ENCODE data around the gene SHOC2.

Gene SHOC2

DNA sequence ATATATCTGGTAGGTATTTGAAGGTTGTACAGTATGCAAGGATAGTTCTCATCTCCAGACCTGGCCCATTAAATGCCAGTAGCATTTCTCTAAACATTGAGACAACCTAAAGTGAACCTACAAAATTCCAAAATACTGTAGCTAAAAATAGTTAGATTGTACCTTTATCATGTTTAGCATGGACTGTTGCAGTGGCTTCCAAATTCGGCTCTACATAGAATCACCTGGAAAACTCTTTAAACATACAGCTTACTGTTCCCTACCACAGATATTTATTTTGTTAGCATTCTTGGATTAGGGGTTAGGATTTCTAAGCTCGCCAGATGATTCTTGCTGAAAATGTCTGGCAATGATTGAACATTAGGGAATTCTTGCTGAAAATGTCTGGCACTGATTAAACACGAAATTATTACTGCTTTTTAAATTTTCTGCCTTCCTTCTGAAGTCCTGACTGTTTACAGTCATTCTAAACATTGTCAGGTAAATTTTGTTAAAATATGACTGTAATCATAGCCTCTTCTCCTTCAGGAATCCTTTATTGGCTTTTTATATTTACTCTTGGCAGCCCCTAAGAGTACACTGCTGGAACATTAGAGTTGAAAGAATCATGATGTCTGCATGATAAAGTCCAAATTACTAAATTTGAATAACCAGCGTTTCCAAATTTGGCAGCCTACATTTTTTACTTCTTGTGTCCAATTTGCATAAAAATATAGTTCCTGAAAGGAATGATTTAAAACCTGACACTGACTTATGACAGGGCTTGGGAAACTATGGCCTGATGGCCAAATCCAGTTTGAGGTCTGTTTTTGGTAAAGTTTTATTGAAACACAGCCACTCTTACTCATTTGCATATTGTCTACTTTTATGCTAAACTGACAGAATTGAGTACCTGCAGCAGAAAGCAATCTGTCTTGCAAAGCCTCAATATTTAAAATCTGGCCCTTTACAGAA lies 40.3 kb downstream of the SHOC2 start:
- H3K9me3 ChIP-seq (ENCODE audit: control insufficient read depth in 1 of 2, low read length in 2 of 2) = no peaks in the 10 kb centered on the region
- H3K27me3 ChIP-seq (ENCODE audit: low read depth, low read length) = no peaks in the 10 kb centered on the region
- H3K27ac ChIP-seq (ENCODE audit: low read length) = no peak overlapping the region
- peaks cover 0 to 28% of the 10 kb centered on the region in 2 donors for H3K4me1 ChIP-seq (ENCODE audit: control insufficient read depth in 1 of 2, insufficient read depth in 2 of 2, low read length in 2 of 2)
- H3K36me3 ChIP-seq (ENCODE audit: control insufficient read depth in 1 of 2, insufficient read depth in 2 of 2, low read length in 2 of 2) = no peaks in the 10 kb centered on the region
- no peak overlapping the region for H3K4me3 ChIP-seq (ENCODE audit: low read depth in 1 of 2, low read length in 2 of 2)

DNA sequence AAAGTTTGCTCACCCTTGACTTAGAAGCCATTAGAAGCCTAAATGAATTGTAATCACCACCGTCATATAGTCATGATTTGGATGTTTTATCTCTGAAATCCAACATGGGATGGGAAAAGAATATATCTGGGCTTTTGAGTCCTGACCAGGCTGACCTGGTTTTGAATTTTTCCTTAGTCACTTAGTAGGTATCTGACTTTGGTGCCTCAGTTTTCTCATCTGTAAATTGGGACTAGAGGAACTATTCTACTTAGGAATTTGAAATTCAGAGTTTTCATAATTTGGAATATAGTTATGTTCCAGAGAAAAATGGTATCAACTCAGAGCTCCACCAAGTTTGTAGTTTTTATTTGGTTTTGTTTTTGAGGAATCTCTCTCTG lies 40.9 kb downstream of the SHOC2 start:
- Histone ChIP-seq H3K4me3 (ENCODE audit: low read depth in 1 of 2, low read length in 2 of 2) (no peak overlapping the region), H3K27me3 (ENCODE audit: low read depth, low read length) (no peaks in the 10 kb centered on the region), H3K4me1 (ENCODE audit: control insufficient read depth in 1 of 2, insufficient read depth in 2 of 2, low read length in 2 of 2) (peaks cover 0 to 28% of the 10 kb centered on the region in 2 donors), H3K36me3 (ENCODE audit: control insufficient read depth in 1 of 2, insufficient read depth in 2 of 2, low read length in 2 of 2) (no peaks in the 10 kb centered on the region), H3K9me3 (ENCODE audit: control insufficient read depth in 1 of 2, low read length in 2 of 2) (no peaks in the 10 kb centered on the region), H3K27ac (ENCODE audit: low read length) (no peak overlapping the region)

DNA sequence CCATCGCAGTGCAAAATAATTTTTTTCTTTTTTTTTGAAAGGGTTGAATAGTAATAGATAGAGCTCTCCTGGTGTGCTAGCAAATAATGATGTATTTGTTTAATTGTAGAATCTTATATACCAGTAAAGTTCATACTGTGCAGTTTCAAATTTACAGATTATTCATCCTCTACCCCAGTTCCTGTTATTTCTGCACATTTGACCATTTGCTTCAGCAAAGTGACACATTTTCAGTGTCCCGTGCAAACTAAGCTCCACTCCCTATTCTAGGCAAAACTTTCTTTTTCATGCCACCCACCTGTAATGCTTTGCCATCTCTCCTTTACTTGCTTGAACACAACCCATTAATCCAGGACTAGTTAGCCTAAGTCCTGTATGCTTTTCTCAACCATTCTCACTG lies 43.0 kb downstream of the SHOC2 start:
- no peaks in the 10 kb centered on the region for H3K27me3 ChIP-seq (ENCODE audit: low read depth, low read length)
- no peak overlapping the region for H3K27ac ChIP-seq (ENCODE audit: low read length)
- H3K4me1 ChIP-seq (ENCODE audit: control insufficient read depth in 1 of 2, insufficient read depth in 2 of 2, low read length in 2 of 2) = peaks cover 0 to 31% of the 10 kb centered on the region in 2 donors
- H3K4me3 ChIP-seq (ENCODE audit: low read depth in 1 of 2, low read length in 2 of 2) = no peak overlapping the region
- H3K36me3 ChIP-seq (ENCODE audit: control insufficient read depth in 1 of 2, insufficient read depth in 2 of 2, low read length in 2 of 2) = no peaks in the 10 kb centered on the region
- no peaks in the 10 kb centered on the region for H3K9me3 ChIP-seq (ENCODE audit: control insufficient read depth in 1 of 2, low read length in 2 of 2)

DNA sequence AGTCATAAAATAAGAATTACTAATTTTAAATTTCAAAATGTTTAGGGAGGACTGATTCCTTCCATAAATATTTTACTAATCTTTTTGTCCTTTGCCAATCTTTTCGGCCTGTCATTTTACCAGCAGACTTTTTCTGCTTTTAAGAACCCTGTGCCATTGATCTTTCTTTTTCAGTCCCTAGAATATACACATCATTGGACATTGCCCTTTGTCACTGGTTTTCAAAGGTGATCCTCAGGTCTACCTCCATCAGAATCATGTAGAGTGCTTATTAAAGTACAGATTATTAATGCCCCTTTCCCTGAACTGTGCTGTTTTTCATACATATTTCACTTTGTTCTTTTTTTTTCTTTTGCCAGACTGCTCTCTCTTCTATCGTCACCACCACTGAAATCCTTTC lies 43.8 kb downstream of the SHOC2 start:
- Histone ChIP-seq H3K4me1 (ENCODE audit: control insufficient read depth in 1 of 2, insufficient read depth in 2 of 2, low read length in 2 of 2) (peaks cover 0 to 27% of the 10 kb centered on the region in 2 donors), H3K9me3 (ENCODE audit: control insufficient read depth in 1 of 2, low read length in 2 of 2) (no peaks in the 10 kb centered on the region), H3K27me3 (ENCODE audit: low read depth, low read length) (no peaks in the 10 kb centered on the region), H3K27ac (ENCODE audit: low read length) (no peak overlapping the region), H3K4me3 (ENCODE audit: low read depth in 1 of 2, low read length in 2 of 2) (no peak overlapping the region), H3K36me3 (ENCODE audit: control insufficient read depth in 1 of 2, insufficient read depth in 2 of 2, low read length in 2 of 2) (no peaks in the 10 kb centered on the region)

DNA sequence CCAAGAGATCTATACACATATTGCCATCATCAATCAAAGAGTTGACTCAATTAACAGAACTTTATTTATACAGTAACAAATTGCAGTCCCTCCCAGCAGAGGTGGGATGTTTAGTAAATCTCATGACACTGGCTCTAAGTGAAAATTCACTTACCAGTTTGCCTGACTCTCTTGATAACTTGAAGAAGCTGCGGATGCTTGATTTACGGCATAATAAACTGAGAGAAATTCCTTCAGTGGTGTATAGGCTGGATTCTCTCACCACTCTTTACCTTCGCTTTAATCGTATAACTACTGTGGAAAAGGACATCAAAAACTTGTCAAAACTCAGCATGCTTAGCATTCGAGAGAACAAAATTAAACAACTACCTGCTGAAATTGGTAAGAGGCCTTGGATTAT lies 45.3 kb downstream of the SHOC2 start:
- no peaks in the 10 kb centered on the region for H3K9me3 ChIP-seq (ENCODE audit: control insufficient read depth in 1 of 2, low read length in 2 of 2)
- H3K27ac ChIP-seq (ENCODE audit: low read length) = no peak overlapping the region
- H3K36me3 ChIP-seq (ENCODE audit: control insufficient read depth in 1 of 2, insufficient read depth in 2 of 2, low read length in 2 of 2) = no peaks in the 10 kb centered on the region
- H3K4me1 ChIP-seq (ENCODE audit: control insufficient read depth in 1 of 2, insufficient read depth in 2 of 2, low read length in 2 of 2) = peaks cover 0 to 19% of the 10 kb centered on the region in 2 donors
- no peak overlapping the region for H3K4me3 ChIP-seq (ENCODE audit: low read depth in 1 of 2, low read length in 2 of 2)
- H3K27me3 ChIP-seq (ENCODE audit: low read depth, low read length) = no peaks in the 10 kb centered on the region

DNA sequence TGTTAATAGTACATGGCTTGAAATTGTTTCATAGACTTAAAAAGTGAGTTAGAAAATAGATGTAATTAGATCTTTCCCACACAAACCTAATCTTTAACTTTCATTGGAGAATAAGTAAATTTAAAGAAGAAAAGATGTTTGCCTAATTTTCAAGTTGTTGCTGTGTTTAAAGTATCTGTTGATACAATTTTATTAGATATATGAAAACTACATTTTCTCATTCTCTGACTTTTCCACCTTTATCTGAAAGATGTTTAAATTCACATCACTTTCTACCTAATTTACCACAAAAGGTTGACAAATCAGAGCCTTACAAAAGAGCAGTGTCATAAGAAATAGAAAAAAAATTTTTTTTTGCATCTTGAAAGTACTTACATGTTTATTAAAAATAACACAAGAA lies 45.8 kb downstream of the SHOC2 start:
- Histone ChIP-seq H3K4me3 (ENCODE audit: low read depth in 1 of 2, low read length in 2 of 2) (no peak overlapping the region), H3K27me3 (ENCODE audit: low read depth, low read length) (no peaks in the 10 kb centered on the region), H3K27ac (ENCODE audit: low read length) (no peak overlapping the region), H3K36me3 (ENCODE audit: control insufficient read depth in 1 of 2, insufficient read depth in 2 of 2, low read length in 2 of 2) (no peaks in the 10 kb centered on the region), H3K4me1 (ENCODE audit: control insufficient read depth in 1 of 2, insufficient read depth in 2 of 2, low read length in 2 of 2) (peaks cover 0 to 16% of the 10 kb centered on the region in 2 donors), H3K9me3 (ENCODE audit: control insufficient read depth in 1 of 2, low read length in 2 of 2) (no peaks in the 10 kb centered on the region)

DNA sequence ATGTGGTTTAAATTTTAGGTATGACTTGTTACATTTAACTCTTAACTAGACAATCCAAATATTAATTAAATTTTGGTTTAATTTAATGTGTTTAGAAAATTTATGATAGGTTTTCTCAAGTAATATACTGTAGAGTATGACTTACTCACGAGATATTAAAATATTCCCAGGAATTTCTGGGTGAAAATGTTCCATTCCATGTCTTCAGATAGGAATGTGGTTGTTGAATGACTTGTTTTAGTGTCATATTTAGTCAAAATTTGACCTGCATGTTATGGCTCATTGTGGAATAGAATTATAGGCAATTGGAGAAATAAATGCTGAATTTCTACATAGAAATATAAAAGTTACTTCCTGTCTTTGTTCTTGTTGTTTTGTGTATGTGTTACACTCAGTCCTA lies 46.7 kb downstream of the SHOC2 start:
- H3K36me3 ChIP-seq (ENCODE audit: control insufficient read depth in 1 of 2, insufficient read depth in 2 of 2, low read length in 2 of 2) = no peaks in the 10 kb centered on the region
- peaks cover 0 to 17% of the 10 kb centered on the region in 2 donors for H3K4me1 ChIP-seq (ENCODE audit: control insufficient read depth in 1 of 2, insufficient read depth in 2 of 2, low read length in 2 of 2)
- no peaks in the 10 kb centered on the region for H3K9me3 ChIP-seq (ENCODE audit: control insufficient read depth in 1 of 2, low read length in 2 of 2)
- H3K27me3 ChIP-seq (ENCODE audit: low read depth, low read length) = no peaks in the 10 kb centered on the region
- no peak overlapping the region for H3K27ac ChIP-seq (ENCODE audit: low read length)
- H3K4me3 ChIP-seq (ENCODE audit: low read depth in 1 of 2, low read length in 2 of 2) = no peak overlapping the region

DNA sequence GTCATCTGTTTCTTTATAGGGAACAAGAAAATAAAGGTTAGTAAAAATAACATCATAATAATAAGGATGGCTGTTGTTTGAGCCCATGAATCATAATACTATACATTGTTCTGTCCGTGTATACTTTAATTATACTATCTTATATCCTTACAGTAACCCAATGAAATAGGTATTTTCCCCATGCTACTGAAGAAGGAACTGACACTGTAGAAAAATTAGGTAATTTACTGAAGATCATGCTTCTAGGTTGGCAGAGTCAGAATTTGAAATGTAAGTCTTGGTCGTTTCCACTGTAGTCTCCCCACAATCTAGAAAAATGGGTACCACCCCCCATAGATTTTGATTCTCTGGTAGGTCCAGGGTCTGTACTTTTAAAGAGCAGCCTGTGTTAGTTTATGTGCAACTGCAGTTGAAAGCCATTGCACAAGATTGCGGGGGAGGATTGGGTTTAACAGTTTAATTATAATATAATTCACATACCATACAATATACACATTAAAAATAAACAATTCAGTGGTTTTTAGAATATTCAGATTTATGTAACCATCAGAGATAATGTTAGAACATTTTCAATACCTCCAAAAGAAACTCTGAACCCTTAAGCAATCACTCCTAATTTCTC lies 47.7 kb downstream of the SHOC2 start:
- Histone ChIP-seq H3K27ac (ENCODE audit: low read length) (no peak overlapping the region), H3K4me3 (ENCODE audit: low read depth in 1 of 2, low read length in 2 of 2) (no peak overlapping the region), H3K27me3 (ENCODE audit: low read depth, low read length) (no peaks in the 10 kb centered on the region), H3K36me3 (ENCODE audit: control insufficient read depth in 1 of 2, insufficient read depth in 2 of 2, low read length in 2 of 2) (no peaks in the 10 kb centered on the region), H3K9me3 (ENCODE audit: control insufficient read depth in 1 of 2, low read length in 2 of 2) (no peaks in the 10 kb centered on the region), H3K4me1 (ENCODE audit: control insufficient read depth in 1 of 2, insufficient read depth in 2 of 2, low read length in 2 of 2) (peaks cover 0 to 17% of the 10 kb centered on the region in 2 donors)

DNA sequence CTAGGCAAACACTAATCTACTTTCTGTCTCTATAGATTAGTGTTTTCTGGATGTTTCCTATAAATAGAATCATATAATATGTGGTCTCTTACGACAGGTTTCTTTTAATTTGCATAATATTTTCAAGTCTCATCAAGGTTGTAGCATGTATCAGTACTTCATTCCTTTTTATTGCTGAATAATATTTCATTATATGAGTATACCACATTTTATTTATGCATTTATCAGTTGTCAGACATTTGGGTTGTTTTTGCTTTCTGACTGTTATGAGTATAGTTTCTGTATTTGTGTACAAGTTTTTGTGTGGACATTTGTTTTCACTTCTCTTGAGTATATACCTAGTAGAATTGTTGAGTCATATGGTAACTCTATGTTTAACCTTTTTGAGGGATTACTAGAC lies 48.2 kb downstream of the SHOC2 start:
- Histone ChIP-seq H3K36me3 (ENCODE audit: control insufficient read depth in 1 of 2, insufficient read depth in 2 of 2, low read length in 2 of 2) (no peaks in the 10 kb centered on the region), H3K9me3 (ENCODE audit: control insufficient read depth in 1 of 2, low read length in 2 of 2) (no peaks in the 10 kb centered on the region), H3K4me1 (ENCODE audit: control insufficient read depth in 1 of 2, insufficient read depth in 2 of 2, low read length in 2 of 2) (peaks cover 0 to 17% of the 10 kb centered on the region in 2 donors), H3K4me3 (ENCODE audit: low read depth in 1 of 2, low read length in 2 of 2) (no peak overlapping the region), H3K27ac (ENCODE audit: low read length) (no peak overlapping the region), H3K27me3 (ENCODE audit: low read depth, low read length) (no peaks in the 10 kb centered on the region)

DNA sequence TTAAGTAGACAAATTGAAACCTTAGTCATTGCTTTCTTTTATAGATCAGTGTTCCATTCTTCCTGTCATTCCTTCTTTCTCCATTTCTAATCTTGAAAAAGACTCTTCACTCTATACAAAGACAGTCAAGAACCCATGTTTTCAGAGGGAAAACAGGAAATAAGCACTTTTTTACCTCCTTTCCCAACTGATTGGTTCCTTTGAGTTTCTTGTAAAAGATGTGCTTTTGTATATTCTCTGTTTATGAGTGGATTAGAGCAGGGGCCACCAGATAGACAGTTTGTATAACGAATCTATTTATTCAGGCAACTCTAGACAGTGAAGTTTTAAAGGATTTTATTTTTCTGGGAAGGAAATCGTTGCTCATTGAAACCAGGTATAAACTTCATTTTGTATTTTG lies 49.8 kb downstream of the SHOC2 start:
- no peaks in the 10 kb centered on the region for H3K27me3 ChIP-seq (ENCODE audit: low read depth, low read length)
- no peak overlapping the region for H3K4me3 ChIP-seq (ENCODE audit: low read depth in 1 of 2, low read length in 2 of 2)
- H3K9me3 ChIP-seq (ENCODE audit: control insufficient read depth in 1 of 2, low read length in 2 of 2) = no peaks in the 10 kb centered on the region
- no peak overlapping the region for H3K27ac ChIP-seq (ENCODE audit: low read length)
- peaks cover 0 to 11% of the 10 kb centered on the region in 2 donors for H3K4me1 ChIP-seq (ENCODE audit: control insufficient read depth in 1 of 2, insufficient read depth in 2 of 2, low read length in 2 of 2)
- no peaks in the 10 kb centered on the region for H3K36me3 ChIP-seq (ENCODE audit: control insufficient read depth in 1 of 2, insufficient read depth in 2 of 2, low read length in 2 of 2)

DNA sequence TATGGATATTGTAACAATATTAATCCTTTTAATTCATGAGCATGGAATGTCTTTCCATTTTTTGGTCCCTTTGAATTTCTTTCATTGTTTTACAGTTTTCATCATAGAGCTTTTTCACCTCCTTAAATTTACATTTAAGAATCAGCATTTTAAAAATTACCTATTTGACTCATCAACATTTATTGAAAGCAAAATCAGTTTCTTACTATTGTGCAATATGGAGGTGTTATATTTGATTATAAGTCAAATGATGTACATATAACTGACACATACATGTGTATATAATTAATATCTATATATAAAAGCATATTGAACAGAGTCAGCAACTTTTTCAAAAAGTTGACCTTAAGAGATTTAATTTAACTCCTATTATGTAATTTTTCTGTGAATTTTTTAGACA lies 52.2 kb downstream of the SHOC2 start:
- Histone ChIP-seq H3K4me1 (ENCODE audit: control insufficient read depth in 1 of 2, insufficient read depth in 2 of 2, low read length in 2 of 2) (peaks cover 0 to 8% of the 10 kb centered on the region in 2 donors), H3K27ac (ENCODE audit: low read length) (no peak overlapping the region), H3K27me3 (ENCODE audit: low read depth, low read length) (no peaks in the 10 kb centered on the region), H3K36me3 (ENCODE audit: control insufficient read depth in 1 of 2, insufficient read depth in 2 of 2, low read length in 2 of 2) (no peaks in the 10 kb centered on the region), H3K4me3 (ENCODE audit: low read depth in 1 of 2, low read length in 2 of 2) (no peak overlapping the region), H3K9me3 (ENCODE audit: control insufficient read depth in 1 of 2, low read length in 2 of 2) (no peaks in the 10 kb centered on the region)
